SK-N-SH (cell line): Measurements from ENCODE around the gene MACROD2. TPM values are rescaled to one million over a fixed set of nuclear protein-coding genes. Genes with fewer than 3 reads are reported as not detected.

Experiments
- CTCF ChIA-PET: fragments of 300-600, 350-600 bp; formaldehyde crosslinking; extraction: SDS; loops from one replicate; lab custom pipeline; 2021; lab: Yijun Ruan, JAX
- POLR2A ChIA-PET: fragments of 350-600 bp; sonication (Branson Sonifier 250); formaldehyde crosslinking; extraction: SDS; loops from one replicate; lab custom pipeline; 2020; ENCODE audit warnings: antibody characterized with exemption, inconsistent platforms; lab: Yijun Ruan, JAX
- DNase-seq: peaks from one replicate; pipeline ENCODE4 v3.0.0; 2012
- H2AFZ ChIP-seq: fragments of 200-600 bp; sonication (generic); 2 replicates; pipeline ENCODE4 v1.8.1; 2016; ENCODE audit warnings: antibody characterized with exemption, mild to moderate bottlenecking, low read depth
- H3F3A ChIP-seq: fragments of 200-600 bp; sonication (generic); replicated peaks from 2 replicates; pipeline ENCODE3; 2016; ENCODE audit warnings: antibody characterized with exemption, mild to moderate bottlenecking; ENCODE audit not compliant: insufficient read depth
- H3K27ac ChIP-seq, 2 experiments: fragments of 200-500 bp in 1 of 2; fragments of 200-600 bp in 1 of 2; sonication (Bioruptor generic) in 1 of 2; sonication (generic), shearing (Covaris generic) in 1 of 2; 2 replicates each; pipeline versions ENCODE4 v1.5.1 to v1.6.1; 2014 to 2016; ENCODE audit warnings: low read depth in 2 of 2, inconsistent platforms in 1 of 2, low read length in 1 of 2, mild to moderate bottlenecking in 1 of 2, mixed read lengths in 1 of 2
- H3K27me3 ChIP-seq: fragments of 200-600 bp; sonication (generic), shearing (Covaris generic); 2 replicates; pipeline ENCODE4 v1.6.1; 2016; ENCODE audit warnings: mixed run types; ENCODE audit not compliant: insufficient read depth
- H3K36me3 ChIP-seq, 2 experiments: fragments of 200-500 bp in 1 of 2; fragments of 200-600 bp in 1 of 2; sonication (Bioruptor generic) in 1 of 2; sonication (generic) in 1 of 2; replicated peaks in 1 of 2; 2 replicates each; pipeline versions ENCODE3 to v1.5.1; 2014 to 2016; ENCODE audit warnings: low read length in 1 of 2, mild to moderate bottlenecking in 1 of 2; ENCODE audit not compliant: insufficient read depth in 2 of 2, control insufficient read depth in 1 of 2
- H3K4me1 ChIP-seq, 2 experiments: fragments of 200-500 bp in 1 of 2; fragments of 200-600 bp in 1 of 2; sonication (Bioruptor generic) in 1 of 2; sonication (generic), shearing (Covaris generic) in 1 of 2; 2 replicates each; pipeline versions ENCODE4 v1.5.1 to v1.6.1; 2014 to 2016; ENCODE audit warnings: low read depth in 1 of 2, low read length in 1 of 2, mixed run types in 1 of 2; ENCODE audit not compliant: insufficient read depth in 2 of 2, control insufficient read depth in 1 of 2
- H3K4me2 ChIP-seq: fragments of 200-600 bp; sonication (generic), shearing (Covaris generic); 2 replicates; pipeline ENCODE4 v1.6.1; 2017; ENCODE audit warnings: mixed run types
- H3K4me3 ChIP-seq, 2 experiments: fragments of 200-500 bp in 1 of 2; fragments of 200-600 bp in 1 of 2; sonication (Bioruptor generic) in 1 of 2; sonication (generic), shearing (Covaris generic) in 1 of 2; 2 replicates each; pipeline versions ENCODE4 v1.5.1 to v1.8.1; 2014 to 2016; ENCODE audit warnings: low read depth in 2 of 2, inconsistent platforms in 1 of 2, low read length in 1 of 2, mild to moderate bottlenecking in 1 of 2, mixed read lengths in 1 of 2, moderate library complexity in 1 of 2
- H3K79me2 ChIP-seq: fragments of 200-600 bp; sonication (generic); 2 replicates; pipeline ENCODE4 v1.8.1; 2017; ENCODE audit warnings: mild to moderate bottlenecking; ENCODE audit not compliant: insufficient read depth
- H3K9ac ChIP-seq: fragments of 200-600 bp; sonication (generic); 2 replicates; pipeline ENCODE4 v1.6.1; 2017; ENCODE audit warnings: mixed run types
- H3K9me2 ChIP-seq: fragments of 200-600 bp; sonication (generic); 2 replicates; pipeline ENCODE4 v1.6.1; 2017; ENCODE audit warnings: mixed run types
- H3K9me3 ChIP-seq: fragments of 200-600 bp; sonication (generic); 2 replicates; pipeline ENCODE4 v1.6.1; 2017; ENCODE audit warnings: mixed run types, mild to moderate bottlenecking, moderate library complexity
- H4K20me1 ChIP-seq: fragments of 200-600 bp; sonication (generic); 2 replicates; pipeline ENCODE4 v1.6.1; 2017; ENCODE audit warnings: mild to moderate bottlenecking, mixed run types; ENCODE audit not compliant: insufficient read depth
- CTCF ChIP-seq: fragments of 200-600 bp; sonication (generic); IDR thresholded peaks from 2 replicates; pipeline ENCODE4 v1.6.1; 2017; ENCODE audit warnings: antibody characterized with exemption, mild to moderate bottlenecking, moderate library complexity
- ELF1 ChIP-seq: IDR thresholded peaks from 2 replicates; pipeline ENCODE4 v1.4.0; 2012
- EP300 ChIP-seq, 2 experiments: IDR thresholded peaks; 2 replicates each; pipeline versions ENCODE4 v1.4.0 to v1.6.1; 2012; ENCODE audit warnings: borderline replicate concordance in 1 of 2, low read depth in 1 of 2, low read length in 1 of 2
- EZH2phosphoT487 ChIP-seq: fragments of 200-600 bp; sonication (generic); IDR thresholded peaks from 2 replicates; pipeline ENCODE4 v1.6.1; 2017; ENCODE audit warnings: low read depth, mixed run types, mild to moderate bottlenecking, antibody characterized with exemption, moderate library complexity, borderline replicate concordance
- FOSL2 ChIP-seq: IDR thresholded peaks from 2 replicates; pipeline ENCODE4 v1.4.0; 2012; ENCODE audit warnings: low read depth, mild to moderate bottlenecking, moderate library complexity, borderline replicate concordance
- FOXJ3 ChIP-seq: sonication (generic); formaldehyde crosslinking; IDR thresholded peaks from 2 replicates; pipeline ENCODE4 v1.5.1; 2020; ENCODE audit warnings: mild to moderate bottlenecking, missing genetic modification reagents
- FOXM1 ChIP-seq: IDR thresholded peaks from 2 replicates; pipeline ENCODE4 v1.4.0; 2012; ENCODE audit warnings: low read depth, mild to moderate bottlenecking
- GABPA ChIP-seq: IDR thresholded peaks from 2 replicates; pipeline ENCODE4 v1.4.0; 2012; ENCODE audit warnings: low read depth, mild to moderate bottlenecking
- GATA2 ChIP-seq: sonication (generic); formaldehyde crosslinking; IDR thresholded peaks from 2 replicates; pipeline ENCODE4 v1.5.0; 2020; ENCODE audit warnings: mild to moderate bottlenecking, missing genetic modification reagents
- IRF3 ChIP-seq: fragments of 150-350 bp; IDR thresholded peaks from 2 replicates; pipeline ENCODE4 v1.6.1; 2016; ENCODE audit warnings: mild to moderate bottlenecking, low read depth, low read length
- MEF2A ChIP-seq: IDR thresholded peaks from 2 replicates; pipeline ENCODE4 v1.4.0; 2012; ENCODE audit warnings: low read depth, borderline replicate concordance
- NFIC ChIP-seq: IDR thresholded peaks from 2 replicates; pipeline ENCODE4 v1.4.0; 2012; ENCODE audit warnings: borderline replicate concordance
- NRF1 ChIP-seq: IDR thresholded peaks from 2 replicates; pipeline ENCODE4 v1.6.1; 2012; ENCODE audit warnings: low read depth, mild to moderate bottlenecking, low read length
- RCOR1 ChIP-seq: fragments of 150-350 bp; IDR thresholded peaks from 2 replicates; pipeline ENCODE4 v1.6.1; 2017; ENCODE audit warnings: antibody characterized with exemption, low read length
- REST ChIP-seq: IDR thresholded peaks from 2 replicates; pipeline ENCODE4 v1.6.1; 2012; ENCODE audit warnings: mild to moderate bottlenecking, low read depth, low read length, moderate library complexity
- RFX5 ChIP-seq: IDR thresholded peaks from 2 replicates; pipeline ENCODE4 v1.6.1; 2012; ENCODE audit warnings: mild to moderate bottlenecking, improper control_type of control experiment, low read length
- RXRA ChIP-seq: IDR thresholded peaks from 2 replicates; pipeline ENCODE4 v1.4.0; 2012; ENCODE audit warnings: low read depth, mild to moderate bottlenecking, borderline replicate concordance
- SIN3A ChIP-seq: IDR thresholded peaks from 2 replicates; pipeline ENCODE4 v1.6.1; 2012; ENCODE audit warnings: low read depth, mild to moderate bottlenecking, low read length, moderate library complexity, borderline replicate concordance
- SMC3 ChIP-seq: IDR thresholded peaks from 2 replicates; pipeline ENCODE4 v1.6.1; 2012; ENCODE audit warnings: low read depth, low read length, improper control_type of control experiment
- TAF1 ChIP-seq: IDR thresholded peaks from 2 replicates; pipeline ENCODE4 v1.6.1; 2012; ENCODE audit warnings: low read depth, mild to moderate bottlenecking, low read length, moderate library complexity, borderline replicate concordance
- TCF12 ChIP-seq: IDR thresholded peaks from 2 replicates; pipeline ENCODE4 v1.4.0; 2012
- TEAD4 ChIP-seq: IDR thresholded peaks from 2 replicates; pipeline ENCODE4 v1.4.0; 2012; ENCODE audit warnings: mild to moderate bottlenecking, borderline replicate concordance; ENCODE audit not compliant: insufficient read depth
- YY1 ChIP-seq: IDR thresholded peaks from 2 replicates; pipeline ENCODE4 v1.4.0; 2012; ENCODE audit warnings: low read depth, mild to moderate bottlenecking
- ZBTB33 ChIP-seq: IDR thresholded peaks from 2 replicates; pipeline ENCODE4 v1.4.0; 2012; ENCODE audit warnings: low read depth, borderline replicate concordance
- WGBS: methylation state at CpG from one replicate; pipeline ENCODE4 v1.1.6; 2017; ENCODE audit warnings: low lambda C conversion rate; 5-methylcytosine and 5-hydroxymethylcytosine counted together
- polyA plus RNA-seq, 3 experiments: library from polyadenylated mRNA; depleted of rRNA; stranded (reverse); fragments of >200 nt; gene quantifications; 2 replicates each; pipeline ENCODE4 v1.2.3, GENCODE V29; 2012
- TF ChIP-seq, protein P1 (sequence below): IDR thresholded peaks from 2 replicates; pipeline ENCODE4 v1.4.0; 2012; ENCODE audit warnings: low read depth

MACROD2 gene
- polyA plus RNA-seq, 1 of the 3 experiments (the other 2 are of a cell fraction) = 0.33 TPM

DNA sequence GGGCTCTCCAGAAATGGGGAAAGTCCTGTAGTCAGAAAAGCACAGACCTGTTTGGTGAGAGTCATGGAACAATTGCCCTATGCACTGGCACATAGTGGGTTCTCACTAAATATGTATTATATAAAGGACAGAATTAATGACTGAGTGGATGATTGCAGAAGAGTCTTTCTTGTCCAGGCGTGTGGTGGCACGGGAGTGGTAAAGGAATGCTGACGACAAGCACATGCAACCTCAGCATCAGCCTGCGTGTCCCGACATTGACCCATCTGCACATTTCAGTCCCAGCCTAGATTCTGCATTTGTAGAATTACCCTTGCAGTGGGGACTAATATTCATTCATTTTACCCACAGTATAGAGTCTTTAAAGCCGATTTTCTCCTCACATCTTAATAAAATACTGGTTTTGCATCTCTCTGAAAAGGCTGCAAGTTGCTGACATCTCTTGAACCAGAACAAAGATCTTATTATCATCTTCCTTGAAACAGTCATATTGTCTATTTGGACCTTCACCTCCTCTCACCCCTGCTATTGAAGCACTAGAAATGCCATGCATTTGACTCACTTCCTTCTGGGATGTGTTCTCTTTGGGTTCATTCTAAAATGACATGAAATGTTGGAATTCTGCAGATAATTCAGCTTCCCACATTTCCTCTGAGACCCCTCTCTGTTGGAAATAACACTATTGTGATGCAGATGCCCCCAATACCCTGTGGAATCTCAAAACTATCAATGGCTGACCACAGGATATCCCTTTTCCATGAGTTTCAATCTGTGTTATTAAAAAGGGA is 1225.7 kb downstream of the MACROD2 start:
- no peaks in the 10 kb centered on the region for H3K9me3 ChIP-seq
- no peak for DNase-seq
- no peak overlapping the region for H3K4me3 ChIP-seq
- WGBS = 79% methylated on average over 6 of the region's 6 CpGs
- ChIA-PET CTCF (no interaction called here), POLR2A (no interaction called here)
- H3K79me2 ChIP-seq = no peaks in the 10 kb centered on the region
- H3K9me2 ChIP-seq = no peaks in the 10 kb centered on the region
- no peaks in the 10 kb centered on the region for H3K27me3 ChIP-seq
- no peaks in the 10 kb centered on the region for H3F3A ChIP-seq
- H3K9ac ChIP-seq = no peak overlapping the region
- no peaks in the 10 kb centered on the region for H3K36me3 ChIP-seq
- no peaks in the 10 kb centered on the region for H4K20me1 ChIP-seq
- H3K4me2 ChIP-seq = peak overlapping the region; percentile 36
- H3K27ac ChIP-seq = peak overlapping the region in 1 of 2 experiments; percentile 67; a peak in 3 of 4 replicates
- H2AFZ ChIP-seq = peak overlapping the region; percentile 57; the same call in 1 of the 2 replicates
- peaks cover 4 to 17% of the 10 kb centered on the region in 2 experiments; a peak in 2 of 4 replicates for H3K4me1 ChIP-seq
- no peak for TF ChIP-seq REST
- TF ChIP-seq RCOR1 = no peak
- TF ChIP-seq ELF1 = no peak
- no peak for TF ChIP-seq SIN3A
- no peak for TF ChIP-seq SMC3
- TF ChIP-seq FOXJ3 (CRISPR knock-in tag) = no peak
- TF ChIP-seq, protein P1, sequence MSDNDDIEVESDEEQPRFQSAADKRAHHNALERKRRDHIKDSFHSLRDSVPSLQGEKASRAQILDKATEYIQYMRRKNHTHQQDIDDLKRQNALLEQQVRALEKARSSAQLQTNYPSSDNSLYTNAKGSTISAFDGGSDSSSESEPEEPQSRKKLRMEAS = 0 out of 2 replicates have a peak, but pooled peaks have one; percentile 27
- TF ChIP-seq FOXM1 = no peak
- TF ChIP-seq GABPA = no peak
- peak; percentile 76 for TF ChIP-seq FOSL2
- TF ChIP-seq RXRA = peak; percentile 69; the same call in 1 of the 2 replicates
- no peak for TF ChIP-seq IRF3
- TF ChIP-seq TAF1 = no peak
- no peak for TF ChIP-seq MEF2A
- no peak; the same call in 1 of the 2 replicates for TF ChIP-seq NFIC
- TF ChIP-seq EZH2phosphoT487 = no peak
- peak; percentile 85 for TF ChIP-seq TCF12
- no peak for TF ChIP-seq NRF1
- peak in 1 of 2 experiments; percentile 78; a peak in 2 of 4 replicates for TF ChIP-seq EP300 (IDR thresholded peaks at IDR 0.05; ENCODE audit: borderline replicate concordance in 1 of 2, low read depth in 1 of 2, low read length in 1 of 2)
- TF ChIP-seq CTCF = no peak
- TF ChIP-seq GATA2 = no peak
- TF ChIP-seq TEAD4 = peak; percentile 70; the same call in 1 of the 2 replicates
- no peak for TF ChIP-seq RFX5
- TF ChIP-seq ZBTB33 = no peak
- no peak for TF ChIP-seq YY1
